Measurements from ENCODE around the gene CBLN1.

CBLN1 gene

GRCh38 chr16:49276646-49277385 lies 4.8 kb downstream of the CBLN1 start:
- H3K27me3 ChIP-seq (replicated peaks; ENCODE audit: control insufficient read depth, insufficient read depth, low read length): peaks cover 75% of the 10 kb centered on the region
- H3K9me3 ChIP-seq (ENCODE audit: control insufficient read depth, low read length): peaks cover 19% of the 10 kb centered on the region
- no peak overlapping the region for H3K9ac ChIP-seq (ENCODE audit: low read length)
- H3K36me3 ChIP-seq (ENCODE audit: control insufficient read depth, insufficient read depth, low read length, severe bottlenecking): no peaks in the 10 kb centered on the region
- no peak overlapping the region for H3K4me3 ChIP-seq (ENCODE audit: low read length)
- no peaks in the 10 kb centered on the region for H3K4me1 ChIP-seq (ENCODE audit: control insufficient read depth, insufficient read depth, low read length)
- no peak for DNase-seq (ENCODE audit: low read depth)

- Histone ChIP-seq H3K36me3 (ENCODE audit: control insufficient read depth, insufficient read depth, low read length, severe bottlenecking) (no peaks in the 10 kb centered on the region), H3K4me1 (ENCODE audit: control insufficient read depth, insufficient read depth, low read length) (no peaks in the 10 kb centered on the region), H3K4me3 (ENCODE audit: low read length) (no peak overlapping the region), H3K27me3 (replicated peaks; ENCODE audit: control insufficient read depth, insufficient read depth, low read length) (peaks cover 76% of the 10 kb centered on the region), H3K9ac (ENCODE audit: low read length) (no peak overlapping the region), H3K9me3 (ENCODE audit: control insufficient read depth, low read length) (peaks cover 21% of the 10 kb centered on the region)
- DNase-seq (ENCODE audit: low read depth): no peak
Observed at GRCh38 chr16:49275870-49276269, 5.8 kb downstream of the CBLN1 start.

GRCh38 chr16:49275050-49275730 lies 6.4 kb downstream of the CBLN1 start:
- Histone ChIP-seq H3K9ac (ENCODE audit: low read length) (no peak overlapping the region), H3K27me3 (replicated peaks; ENCODE audit: control insufficient read depth, insufficient read depth, low read length) (peaks cover 69% of the 10 kb centered on the region), H3K4me1 (ENCODE audit: control insufficient read depth, insufficient read depth, low read length) (no peaks in the 10 kb centered on the region), H3K36me3 (ENCODE audit: control insufficient read depth, insufficient read depth, low read length, severe bottlenecking) (no peaks in the 10 kb centered on the region), H3K4me3 (ENCODE audit: low read length) (no peak overlapping the region), H3K9me3 (ENCODE audit: control insufficient read depth, low read length) (peaks cover 21% of the 10 kb centered on the region)
- DNase-seq (ENCODE audit: low read depth): no peak

GRCh38 chr16:49274591-49274990 lies 7.0 kb downstream of the CBLN1 start:
- H3K4me1 ChIP-seq (ENCODE audit: control insufficient read depth, insufficient read depth, low read length): no peaks in the 10 kb centered on the region
- no peak overlapping the region for H3K4me3 ChIP-seq (ENCODE audit: low read length)
- H3K27me3 ChIP-seq (replicated peaks; ENCODE audit: control insufficient read depth, insufficient read depth, low read length): peaks cover 64% of the 10 kb centered on the region
- H3K9ac ChIP-seq (ENCODE audit: low read length): no peak overlapping the region
- H3K9me3 ChIP-seq (ENCODE audit: control insufficient read depth, low read length): peaks cover 21% of the 10 kb centered on the region
- H3K36me3 ChIP-seq (ENCODE audit: control insufficient read depth, insufficient read depth, low read length, severe bottlenecking): no peaks in the 10 kb centered on the region
- no peak for DNase-seq (ENCODE audit: low read depth)

- peaks cover 21% of the 10 kb centered on the region for H3K9me3 ChIP-seq (ENCODE audit: control insufficient read depth, low read length)
- H3K4me3 ChIP-seq (ENCODE audit: low read length): no peak overlapping the region
- H3K27me3 ChIP-seq (replicated peaks; ENCODE audit: control insufficient read depth, insufficient read depth, low read length): peaks cover 55% of the 10 kb centered on the region
- no peaks in the 10 kb centered on the region for H3K4me1 ChIP-seq (ENCODE audit: control insufficient read depth, insufficient read depth, low read length)
- H3K9ac ChIP-seq (ENCODE audit: low read length): no peak overlapping the region
- no peaks in the 10 kb centered on the region for H3K36me3 ChIP-seq (ENCODE audit: control insufficient read depth, insufficient read depth, low read length, severe bottlenecking)
- DNase-seq (ENCODE audit: low read depth): no peak
Observed at GRCh38 chr16:49273771-49274170, 7.9 kb downstream of the CBLN1 start.

GRCh38 chr16:49271363-49271762 lies 10.3 kb downstream of the CBLN1 start:
- H3K4me1 ChIP-seq (ENCODE audit: control insufficient read depth, insufficient read depth, low read length): no peaks in the 10 kb centered on the region
- H3K9me3 ChIP-seq (ENCODE audit: control insufficient read depth, low read length): peaks cover 21% of the 10 kb centered on the region
- no peak overlapping the region for H3K4me3 ChIP-seq (ENCODE audit: low read length)
- no peaks in the 10 kb centered on the region for H3K36me3 ChIP-seq (ENCODE audit: control insufficient read depth, insufficient read depth, low read length, severe bottlenecking)
- H3K9ac ChIP-seq (ENCODE audit: low read length): no peak overlapping the region
- no peak for DNase-seq (ENCODE audit: low read depth)
- peaks cover 31% of the 10 kb centered on the region for H3K27me3 ChIP-seq (replicated peaks; ENCODE audit: control insufficient read depth, insufficient read depth, low read length)

GRCh38 chr16:49269201-49269600 lies 12.4 kb downstream of the CBLN1 start:
- Histone ChIP-seq H3K9me3 (ENCODE audit: control insufficient read depth, low read length) (peaks cover 19% of the 10 kb centered on the region), H3K4me1 (ENCODE audit: control insufficient read depth, insufficient read depth, low read length) (no peaks in the 10 kb centered on the region), H3K9ac (ENCODE audit: low read length) (no peak overlapping the region), H3K27me3 (replicated peaks; ENCODE audit: control insufficient read depth, insufficient read depth, low read length) (peaks cover 12% of the 10 kb centered on the region), H3K36me3 (ENCODE audit: control insufficient read depth, insufficient read depth, low read length, severe bottlenecking) (no peaks in the 10 kb centered on the region), H3K4me3 (ENCODE audit: low read length) (no peak overlapping the region)
- DNase-seq (ENCODE audit: low read depth): no peak

- Histone ChIP-seq H3K4me3 (ENCODE audit: low read length) (no peak overlapping the region), H3K9ac (ENCODE audit: low read length) (no peak overlapping the region), H3K36me3 (ENCODE audit: control insufficient read depth, insufficient read depth, low read length, severe bottlenecking) (no peaks in the 10 kb centered on the region), H3K27me3 (replicated peaks; ENCODE audit: control insufficient read depth, insufficient read depth, low read length) (peaks cover 10% of the 10 kb centered on the region), H3K9me3 (ENCODE audit: control insufficient read depth, low read length) (peaks cover 17% of the 10 kb centered on the region), H3K4me1 (ENCODE audit: control insufficient read depth, insufficient read depth, low read length) (no peaks in the 10 kb centered on the region)
- no peak for DNase-seq (ENCODE audit: low read depth)
Observed at GRCh38 chr16:49268667-49269066, 13.0 kb downstream of the CBLN1 start.

GRCh38 chr16:49262501-49262900 lies 19.1 kb downstream of the CBLN1 start:
- H3K9me3 ChIP-seq (ENCODE audit: control insufficient read depth, low read length): peaks cover 3% of the 10 kb centered on the region
- no peak for DNase-seq (ENCODE audit: low read depth)
- H3K9ac ChIP-seq (ENCODE audit: low read length): no peak overlapping the region
- H3K27me3 ChIP-seq (replicated peaks; ENCODE audit: control insufficient read depth, insufficient read depth, low read length): no peaks in the 10 kb centered on the region
- no peaks in the 10 kb centered on the region for H3K4me1 ChIP-seq (ENCODE audit: control insufficient read depth, insufficient read depth, low read length)
- no peaks in the 10 kb centered on the region for H3K36me3 ChIP-seq (ENCODE audit: control insufficient read depth, insufficient read depth, low read length, severe bottlenecking)
- no peak overlapping the region for H3K4me3 ChIP-seq (ENCODE audit: low read length)

GRCh38 chr16:49261930-49262329 lies 19.7 kb downstream of the CBLN1 start:
- Histone ChIP-seq H3K4me1 (ENCODE audit: control insufficient read depth, insufficient read depth, low read length) (no peaks in the 10 kb centered on the region), H3K9ac (ENCODE audit: low read length) (no peak overlapping the region), H3K9me3 (ENCODE audit: control insufficient read depth, low read length) (peaks cover 6% of the 10 kb centered on the region), H3K36me3 (ENCODE audit: control insufficient read depth, insufficient read depth, low read length, severe bottlenecking) (no peaks in the 10 kb centered on the region), H3K27me3 (replicated peaks; ENCODE audit: control insufficient read depth, insufficient read depth, low read length) (no peaks in the 10 kb centered on the region), H3K4me3 (ENCODE audit: low read length) (no peak overlapping the region)
- no peak for DNase-seq (ENCODE audit: low read depth)

GRCh38 chr16:49260956-49261530 lies 20.6 kb downstream of the CBLN1 start:
- H3K4me1 ChIP-seq (ENCODE audit: control insufficient read depth, insufficient read depth, low read length): no peaks in the 10 kb centered on the region
- no peak overlapping the region for H3K4me3 ChIP-seq (ENCODE audit: low read length)
- H3K36me3 ChIP-seq (ENCODE audit: control insufficient read depth, insufficient read depth, low read length, severe bottlenecking): no peaks in the 10 kb centered on the region
- DNase-seq (ENCODE audit: low read depth): no peak
- no peak overlapping the region for H3K9ac ChIP-seq (ENCODE audit: low read length)
- no peaks in the 10 kb centered on the region for H3K27me3 ChIP-seq (replicated peaks; ENCODE audit: control insufficient read depth, insufficient read depth, low read length)
- H3K9me3 ChIP-seq (ENCODE audit: control insufficient read depth, low read length): peaks cover 6% of the 10 kb centered on the region
